Measurements from ENCODE around the gene INTS6.
"Not testable (repeated sequence)": the region's sequence is repeated elsewhere in the genome, so short reads cannot be mapped to it uniquely, and the experiment has no call there.

DNA sequence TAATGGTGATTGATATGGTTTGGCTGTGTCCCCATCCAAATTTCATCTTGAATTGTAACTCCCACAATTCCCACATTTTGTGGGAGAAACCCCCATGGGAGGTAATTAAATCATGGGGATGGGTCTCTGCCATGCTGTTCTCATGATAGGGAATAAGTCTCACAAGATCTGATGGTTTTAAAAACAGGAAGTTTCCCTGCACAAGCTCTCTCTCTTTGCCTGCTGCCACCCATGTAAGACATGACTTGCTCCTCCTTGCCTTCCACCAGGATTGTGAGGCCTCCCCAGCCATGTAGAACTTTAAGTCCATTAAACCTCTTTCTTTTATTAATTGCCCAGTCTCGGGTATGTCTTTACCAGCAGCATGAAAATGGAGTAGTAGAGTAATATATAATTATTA, 37.5 kb downstream of the INTS6 start:
- TF ChIP-seq POLR2A, POLR2AphosphoS5, EP300 (IDR thresholded peaks at IDR 0.05): not testable (repeated sequence)
- TF ChIP-seq, protein P1, sequence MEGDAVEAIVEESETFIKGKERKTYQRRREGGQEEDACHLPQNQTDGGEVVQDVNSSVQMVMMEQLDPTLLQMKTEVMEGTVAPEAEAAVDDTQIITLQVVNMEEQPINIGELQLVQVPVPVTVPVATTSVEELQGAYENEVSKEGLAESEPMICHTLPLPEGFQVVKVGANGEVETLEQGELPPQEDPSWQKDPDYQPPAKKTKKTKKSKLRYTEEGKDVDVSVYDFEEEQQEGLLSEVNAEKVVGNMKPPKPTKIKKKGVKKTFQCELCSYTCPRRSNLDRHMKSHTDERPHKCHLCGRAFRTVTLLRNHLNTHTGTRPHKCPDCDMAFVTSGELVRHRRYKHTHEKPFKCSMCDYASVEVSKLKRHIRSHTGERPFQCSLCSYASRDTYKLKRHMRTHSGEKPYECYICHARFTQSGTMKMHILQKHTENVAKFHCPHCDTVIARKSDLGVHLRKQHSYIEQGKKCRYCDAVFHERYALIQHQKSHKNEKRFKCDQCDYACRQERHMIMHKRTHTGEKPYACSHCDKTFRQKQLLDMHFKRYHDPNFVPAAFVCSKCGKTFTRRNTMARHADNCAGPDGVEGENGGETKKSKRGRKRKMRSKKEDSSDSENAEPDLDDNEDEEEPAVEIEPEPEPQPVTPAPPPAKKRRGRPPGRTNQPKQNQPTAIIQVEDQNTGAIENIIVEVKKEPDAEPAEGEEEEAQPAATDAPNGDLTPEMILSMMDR (IDR thresholded peaks at IDR 0.05) = not testable (repeated sequence)
